ENCODE data around the gene GKN1.
A peak's percentile ranks its signal among the peaks of the same experiment; 100 is the strongest.

Gene GKN1

DNA sequence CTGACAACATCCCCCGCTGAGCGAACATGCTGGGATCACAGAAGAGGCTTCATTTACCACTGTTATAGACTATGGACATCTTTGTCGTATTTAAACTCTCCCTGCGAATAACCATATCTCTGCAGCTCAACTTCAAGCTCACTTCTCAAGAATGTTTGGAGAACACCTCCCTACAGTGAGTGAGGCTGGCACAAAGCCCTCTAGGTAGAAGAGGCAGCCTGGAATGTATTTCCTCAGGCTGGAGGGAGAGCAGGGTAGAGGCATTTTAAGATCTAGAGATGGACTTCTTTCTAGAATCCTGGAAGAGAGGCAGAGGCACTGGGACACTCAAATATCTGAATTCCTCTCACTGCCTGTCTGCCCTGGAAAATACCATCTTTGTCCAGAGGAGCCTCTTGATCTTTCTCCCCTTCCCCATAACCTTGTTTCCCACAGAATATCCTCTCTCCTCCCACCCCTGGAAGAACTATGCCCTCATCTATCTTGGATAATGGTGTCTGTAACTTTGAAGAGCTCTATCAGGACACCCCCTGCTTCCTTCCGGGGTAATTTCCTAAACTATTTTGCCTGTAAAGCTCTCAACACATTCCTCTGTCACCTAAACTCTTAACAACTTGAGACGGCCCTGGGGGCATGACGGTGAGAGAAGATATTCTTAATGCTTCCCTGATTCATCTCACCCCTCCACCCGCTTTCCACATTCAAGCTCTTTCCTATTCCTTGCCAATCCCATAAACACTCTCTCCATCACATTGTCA, 36.2 kb downstream of the GKN1 start:
- no peak for DNase-seq

- DNase-seq: no peak
Measured at GRCh38 chr2:69011611-69012157, 37.2 kb downstream of the GKN1 start.

- DNase-seq: peak; percentile 29 to 45
Measured at GRCh38 chr2:69012310-69013141, 38.1 kb downstream of the GKN1 start.

- no peak for DNase-seq
Measured at GRCh38 chr2:69013142-69013839, 38.9 kb downstream of the GKN1 start, which contains the start of gene ANTXR1. TSS of gene ANTXR1 (plus strand) at chr2:69013179. CDS start at chr2:69013500, 321 bp downstream.

- DNase-seq: no peak
Measured at GRCh38 chr2:69013840-69014821, 39.7 kb downstream of the GKN1 start.

GRCh38 chr2:69017080-69017479, 42.6 kb downstream of the GKN1 start:
- no peak for DNase-seq

GRCh38 chr2:69017835-69018234, 43.4 kb downstream of the GKN1 start:
- DNase-seq: no peak

GRCh38 chr2:69018678-69019095, 44.3 kb downstream of the GKN1 start:
- DNase-seq: no peak

DNA sequence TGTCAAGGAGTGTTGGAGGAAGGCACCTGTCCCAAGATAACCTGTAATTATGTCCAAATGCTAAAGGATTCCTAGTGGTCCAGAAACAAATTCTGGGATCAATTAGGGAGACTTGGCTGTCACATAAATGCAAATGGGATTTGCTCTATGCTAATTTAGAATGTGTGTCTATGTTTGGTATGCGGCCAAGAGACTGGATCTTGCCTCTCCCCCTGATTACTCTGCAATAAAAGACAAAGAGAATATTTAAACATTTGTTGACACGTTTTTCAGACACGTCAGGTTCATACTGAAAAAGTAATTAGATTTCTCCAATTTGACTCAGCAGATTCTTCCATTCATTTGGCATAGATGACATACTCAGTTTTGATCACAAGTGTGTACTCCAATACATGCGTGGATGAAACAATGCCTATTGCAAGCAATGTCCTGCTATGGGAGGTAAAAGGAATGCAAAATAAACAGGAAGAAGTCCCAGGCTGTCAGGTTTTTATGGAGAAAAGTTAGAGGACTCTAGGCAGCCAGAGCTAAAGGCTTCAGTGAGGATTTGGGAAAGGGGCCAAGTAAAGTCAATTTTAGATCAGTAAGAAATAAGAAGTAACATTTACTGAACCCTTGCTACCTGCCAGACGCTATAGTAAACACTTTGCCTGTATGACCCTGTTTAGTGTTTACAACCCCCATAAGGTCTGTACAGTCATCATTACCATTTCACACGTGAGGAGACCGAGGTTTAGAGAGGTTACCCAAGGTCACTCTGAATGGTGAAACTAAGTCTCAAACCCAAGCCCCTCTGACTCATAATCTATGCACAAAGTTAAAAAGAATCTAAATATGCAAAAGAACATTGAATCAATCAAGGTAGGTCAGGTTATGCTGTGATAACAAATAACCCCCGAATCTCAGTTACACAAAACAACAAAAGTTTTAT, 46.3 kb downstream of the GKN1 start:
- DNase-seq: no peak

DNA sequence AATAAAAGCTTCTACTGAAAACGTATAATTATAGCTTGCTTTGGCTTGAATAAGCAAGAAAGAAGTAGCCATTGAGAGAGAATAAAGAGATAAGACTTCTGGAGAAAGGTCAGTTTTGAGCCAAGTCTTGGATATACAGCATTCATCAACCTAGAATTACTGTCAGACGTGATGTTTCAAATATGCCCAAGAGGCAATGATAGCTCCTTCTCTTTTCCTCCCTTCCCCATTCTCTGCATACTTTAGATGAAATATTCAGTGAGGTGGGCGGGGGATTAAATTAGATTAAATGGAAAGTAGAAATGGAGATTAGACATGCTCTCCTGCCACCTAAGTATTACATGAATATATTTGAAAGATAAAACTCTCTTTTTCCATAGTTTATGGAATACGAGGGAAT, 47.3 kb downstream of the GKN1 start:
- DNase-seq: no peak

DNA sequence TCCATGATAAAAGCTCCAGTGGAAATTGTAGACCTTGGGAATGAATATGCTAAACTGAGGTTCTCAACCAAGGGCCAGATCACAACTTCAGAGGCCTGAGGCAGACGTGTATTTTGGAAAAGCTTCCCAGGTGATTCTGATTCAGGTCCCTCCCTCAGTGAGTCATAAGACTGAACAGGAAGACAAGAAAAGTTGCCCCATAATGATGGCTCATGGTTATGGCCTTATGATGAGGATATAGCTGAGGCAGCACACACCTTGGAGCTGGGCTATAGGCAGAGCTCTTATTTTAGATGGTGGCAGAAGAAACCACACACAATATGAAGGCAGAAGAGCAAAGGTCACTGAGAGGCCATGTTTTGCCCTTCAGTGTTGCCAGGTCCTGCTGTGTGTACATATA, 48.1 kb downstream of the GKN1 start:
- DNase-seq: no peak

- no peak for DNase-seq
Measured at GRCh38 chr2:69023236-69023635, 48.8 kb downstream of the GKN1 start.

DNA sequence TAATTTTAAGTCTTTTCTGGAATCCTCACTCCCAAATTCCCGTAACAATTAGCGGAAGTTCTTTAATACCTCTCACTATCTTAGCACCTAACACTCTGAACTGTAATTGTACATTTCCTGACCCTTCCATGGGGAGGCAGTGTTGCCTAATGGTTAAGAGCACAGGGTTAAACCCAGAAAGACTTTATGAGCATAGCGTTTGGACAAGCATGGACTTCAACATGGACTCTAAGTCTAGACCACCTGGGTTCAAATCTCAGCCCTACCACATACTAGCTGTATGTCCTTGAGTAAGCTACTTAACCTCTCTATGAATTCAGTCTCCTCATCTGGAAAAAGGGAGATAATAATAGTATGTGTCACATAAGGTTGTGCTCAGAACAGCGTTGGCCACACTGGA, 51.6 kb downstream of the GKN1 start:
- no peak for DNase-seq

- no peak for DNase-seq
Measured at GRCh38 chr2:69026691-69027459, 52.4 kb downstream of the GKN1 start.
